Peyer's patch (tissue), 4 donors: ENCODE measurements around the gene AP2A2. TPM values are rescaled to one million over a fixed set of nuclear protein-coding genes. Genes with fewer than 3 reads are reported as not detected.

Experiments used
- DNase-seq, 3 donors: peaks; one replicate each; pipeline ENCODE4 v3.0.0-alpha.2; 2017 to 2019
- H3K27ac ChIP-seq, 4 donors: fragments of 200-600 bp; sonication (generic); one replicate each; pipeline ENCODE4 v1.5.1; 2016 to 2019
- H3K27me3 ChIP-seq, 2 donors: fragments of 200-600 bp; sonication (generic); one replicate each; pipeline ENCODE4 v1.5.1; 2019
- H3K36me3 ChIP-seq, 3 donors: fragments of 200-600 bp; sonication (generic); one replicate each; pipeline ENCODE4 v1.5.1; 2016 to 2019
- H3K4me1 ChIP-seq, 4 donors: fragments of 200-600 bp; sonication (generic); one replicate each; pipeline ENCODE4 v1.5.1; 2016 to 2019
- H3K4me3 ChIP-seq, 4 donors: fragments of 200-600 bp; sonication (generic); 1 replicate in 3 of 4; 2 replicates in 1 of 4; pipeline ENCODE4 v1.5.1; 2016 to 2019; ENCODE audit warnings: mild to moderate bottlenecking in 1 of 4
- H3K9me3 ChIP-seq, 4 donors: fragments of 200-600 bp; sonication (generic); one replicate each; pipeline ENCODE4 v1.5.1; 2016 to 2019; ENCODE audit warnings: mild to moderate bottlenecking in 1 of 4
- CTCF ChIP-seq, 6 experiments: fragments of 450-650 bp in 4 of 6; fragments of 200-600 bp in 2 of 6; sonication (generic) in 1 of 6; IDR thresholded peaks; one replicate each; pipeline ENCODE4 v1.5.1; 2017 to 2019; ENCODE audit warnings: antibody characterized with exemption in 6 of 6, mild to moderate bottlenecking in 3 of 6, moderate library complexity in 1 of 6
- POLR2A ChIP-seq, 2 donors: fragments of 450-650 bp; IDR thresholded peaks; one replicate each; pipeline ENCODE4 v1.5.1; 2017; ENCODE audit warnings: antibody characterized with exemption in 2 of 2, mild to moderate bottlenecking in 2 of 2, moderate library complexity in 2 of 2
- total RNA-seq, 4 donors: library from RNA; depleted of rRNA; stranded (reverse); fragments of >200 nt; gene quantifications; one replicate each; pipeline ENCODE4 v1.1.0, GENCODE V29; 2016

AP2A2 gene
- total RNA-seq, 4 donors from 2014 or later: 103 to 383 (median 136) TPM

- Histone ChIP-seq H3K9me3 (no peaks in the 10 kb centered on the region), H3K4me3 (peak overlapping the region in 2 of 4 donors; percentile 90 to 99), H3K36me3 (no peaks in the 10 kb centered on the region), H3K4me1 (peaks cover 0 to 14% (median 3%) of the 10 kb centered on the region in 4 donors), H3K27me3 (no peaks in the 10 kb centered on the region), H3K27ac (peak overlapping the region in 3 of 4 donors; percentile 82 to 95 (median 91))
- DNase-seq: no peak
- TF ChIP-seq CTCF (IDR thresholded peaks at IDR 0.05) (no peak), POLR2A (IDR thresholded peaks at IDR 0.05) (no peak)
Observed at GRCh38 chr11:911890-912219, 13.8 kb upstream of the AP2A2 start.

- TF ChIP-seq POLR2A (IDR thresholded peaks at IDR 0.05): no peak
- TF ChIP-seq CTCF (IDR thresholded peaks at IDR 0.05): no peak
- H3K9me3 ChIP-seq: no peaks in the 10 kb centered on the region
- H3K4me3 ChIP-seq: no peak overlapping the region
- no peaks in the 10 kb centered on the region for H3K36me3 ChIP-seq
- H3K27me3 ChIP-seq: no peaks in the 10 kb centered on the region
- no peak overlapping the region for H3K27ac ChIP-seq
- H3K4me1 ChIP-seq: peaks cover 0 to 14% (median 3%) of the 10 kb centered on the region in 4 donors
- DNase-seq: no peak
Observed at GRCh38 chr11:912266-912665, 13.4 kb upstream of the AP2A2 start.

GRCh38 chr11:913043-913442, 12.6 kb upstream of the AP2A2 start:
- H3K27ac ChIP-seq: no peak overlapping the region
- H3K36me3 ChIP-seq: no peaks in the 10 kb centered on the region
- H3K4me1 ChIP-seq: peaks cover 0 to 14% (median 3%) of the 10 kb centered on the region in 4 donors
- H3K4me3 ChIP-seq: no peak overlapping the region
- DNase-seq: no peak
- no peaks in the 10 kb centered on the region for H3K9me3 ChIP-seq
- TF ChIP-seq POLR2A (IDR thresholded peaks at IDR 0.05) (no peak), CTCF (IDR thresholded peaks at IDR 0.05) (no peak)
- H3K27me3 ChIP-seq: no peaks in the 10 kb centered on the region

- Histone ChIP-seq H3K27ac (peak overlapping the region in 3 of 4 donors; percentile 8 to 40 (median 29)), H3K4me3 (no peak overlapping the region), H3K4me1 (peaks cover 0 to 14% (median 3%) of the 10 kb centered on the region in 4 donors), H3K27me3 (no peaks in the 10 kb centered on the region), H3K9me3 (no peaks in the 10 kb centered on the region), H3K36me3 (no peaks in the 10 kb centered on the region)
- TF ChIP-seq CTCF (IDR thresholded peaks at IDR 0.05): no peak
- TF ChIP-seq POLR2A (IDR thresholded peaks at IDR 0.05): no peak
- DNase-seq: no peak
Observed at GRCh38 chr11:914204-914603, 11.5 kb upstream of the AP2A2 start.

GRCh38 chr11:914747-915501, 10.7 kb upstream of the AP2A2 start:
- no peak for TF ChIP-seq POLR2A (IDR thresholded peaks at IDR 0.05)
- no peak for TF ChIP-seq CTCF (IDR thresholded peaks at IDR 0.05)
- no peaks in the 10 kb centered on the region for H3K36me3 ChIP-seq
- DNase-seq: peak in 1 of 3 donors; percentile 64
- H3K4me3 ChIP-seq: no peak overlapping the region
- no peaks in the 10 kb centered on the region for H3K27me3 ChIP-seq
- peaks cover 0 to 9% (median 2%) of the 10 kb centered on the region in 4 donors for H3K4me1 ChIP-seq
- no peaks in the 10 kb centered on the region for H3K9me3 ChIP-seq
- H3K27ac ChIP-seq: peak overlapping the region in 3 of 4 donors; percentile 8 to 40 (median 29)
